GM12878 (cell line): ENCODE measurements around the gene GTF2IRD1. TPM values are rescaled to one million over a fixed set of nuclear protein-coding genes. Genes with fewer than 3 reads are reported as not detected.

Source experiments
- ATAC-seq: fragments of 200-7000 bp; cut with Tn5 transposase; 3 replicates; pipeline ENCODE4 v1.9.1; 2020; ENCODE audit warnings: mild to moderate bottlenecking, moderate library complexity
- BruUV-seq: library from RNA; stranded (reverse); fragments of 400-500 nt; replicated peaks from 2 replicates; lab custom pipeline; 2021; lab: Mats Ljungman, UMichigan
- CTCF ChIA-PET: fragments of 300-600 bp; sonication (Branson Sonifier 250); formaldehyde crosslinking; extraction: SDS; loops from one replicate; lab custom pipeline; 2021; ENCODE audit warnings: inconsistent platforms; lab: Yijun Ruan, JAX
- POLR2A ChIA-PET: fragments of 350-600 bp; formaldehyde crosslinking; extraction: SDS; loops from one replicate; lab custom pipeline; 2021; ENCODE audit warnings: inconsistent platforms; lab: Charles Lee
- RAD21 ChIA-PET: fragments of 300-600 bp; sonication (Branson Sonifier 250); formaldehyde crosslinking; loops from one replicate; lab custom pipeline; 2023; ENCODE audit warnings: antibody characterized with exemption; ENCODE audit not compliant: unreplicated experiment; lab: Charles Lee
- SMC1A ChIA-PET: fragments of 300-600 bp; sonication (Branson Sonifier 250); formaldehyde crosslinking; loops from one replicate; lab custom pipeline; 2023; ENCODE audit not compliant: unreplicated experiment, uncharacterized antibody; lab: Charles Lee
- DNase-seq: peaks from one replicate; pipeline ENCODE4 v3.0.0-alpha.2; 2011; ENCODE audit warnings: low read depth, low spot score
- FAIRE-seq: peaks from 3 replicates; lab custom pipeline; 2011; peaks lifted over from hg19 to GRCh38; lab: Jason Lieb, UNC
- H2AFZ ChIP-seq: 2 replicates; pipeline ENCODE4 v1.6.0; 2011; ENCODE audit warnings: low read depth, low read length, control low read depth; ENCODE audit not compliant: control insufficient read depth
- H3K27ac ChIP-seq: 2 replicates; pipeline ENCODE4 v1.5.1; 2011; ENCODE audit warnings: control low read depth; ENCODE audit not compliant: control insufficient read depth, insufficient read depth
- H3K27me3 ChIP-seq, 2 experiments: replicated peaks in 1 of 2; 2 replicates each; pipeline versions ENCODE4 v1.6.0 to v1.6.1; 2011; ENCODE audit warnings: low read length in 1 of 2; ENCODE audit not compliant: control insufficient read depth in 2 of 2, insufficient read depth in 2 of 2
- H3K36me3 ChIP-seq, 2 experiments: 2 replicates each; pipeline ENCODE4 v1.5.1; 2011; ENCODE audit warnings: low read length in 1 of 2; ENCODE audit not compliant: control insufficient read depth in 2 of 2, insufficient read depth in 2 of 2
- H3K4me1 ChIP-seq: 2 replicates; pipeline ENCODE4 v1.6.1; 2011; ENCODE audit warnings: mild to moderate bottlenecking, low read length, moderate library complexity, mixed read lengths; ENCODE audit not compliant: control insufficient read depth, insufficient read depth
- H3K4me2 ChIP-seq: 2 replicates; pipeline ENCODE4 v1.6.0; 2011; ENCODE audit warnings: control low read depth; ENCODE audit not compliant: control insufficient read depth, insufficient read depth
- H3K4me3 ChIP-seq: fragments of 200-600 bp; sonication (generic); 2 replicates; pipeline ENCODE4 v1.5.1; 2016
- H3K79me2 ChIP-seq: 2 replicates; pipeline ENCODE4 v1.6.0; 2011; ENCODE audit warnings: low read length; ENCODE audit not compliant: control insufficient read depth, insufficient read depth
- H3K9ac ChIP-seq: 2 replicates; pipeline ENCODE4 v1.8.0; 2011; ENCODE audit warnings: low read length, control low read depth, mixed read lengths; ENCODE audit not compliant: control insufficient read depth, insufficient read depth
- H3K9me3 ChIP-seq: replicated peaks from 3 replicates; pipeline ENCODE4 v1.5.1; 2011; ENCODE audit warnings: mild to moderate bottlenecking, low read length; ENCODE audit not compliant: control insufficient read depth, insufficient read depth
- H4K20me1 ChIP-seq: 2 replicates; pipeline ENCODE4 v1.6.0; 2011; ENCODE audit not compliant: control insufficient read depth, insufficient read depth
- CHD4 ChIP-seq: fragments of 200-600 bp; sonication (generic); IDR thresholded peaks from 2 replicates; pipeline ENCODE4 v1.6.1; 2016; ENCODE audit warnings: mild to moderate bottlenecking
- E2F4 ChIP-seq: IDR thresholded peaks from 2 replicates; pipeline ENCODE4 v1.6.1; 2012; ENCODE audit warnings: low read depth, low read length, improper control_type of control experiment
- IRF3 ChIP-seq: fragments of 450-650 bp; IDR thresholded peaks from 2 replicates; pipeline ENCODE4 v1.6.1; 2014; ENCODE audit warnings: mild to moderate bottlenecking
- PML ChIP-seq: IDR thresholded peaks from 2 replicates; pipeline ENCODE4 v1.6.1; 2012; ENCODE audit warnings: low read length, inconsistent platforms
- RCOR1 ChIP-seq: conservative IDR thresholded peaks from 2 replicates; pipeline ENCODE4 v1.6.1; 2012; ENCODE audit warnings: low read depth, low read length, improper control_type of control experiment
- TARDBP ChIP-seq: IDR thresholded peaks from 2 replicates; pipeline ENCODE4 v1.6.1; 2016; ENCODE audit warnings: borderline replicate concordance
- WGBS: methylation state at CpG from one replicate; pipeline ENCODE4 v1.1.6; 2016; ENCODE audit warnings: low lambda C conversion rate; ENCODE audit not compliant: insufficient replicate concordance, insufficient coverage; ENCODE audit errors: missing lambda C conversion rate; 5-methylcytosine and 5-hydroxymethylcytosine counted together
- in situ Hi-C: fragments of 300-500 bp; cut with MboI; formaldehyde crosslinking; loops from 9 replicates; pipeline ENCODE4 v1.14.3; 2018; ENCODE audit warnings: mixed read lengths
- intact Hi-C: fragments of 100-400 bp; cut with micrococcal nuclease; formaldehyde crosslinking; loops from one replicate; pipeline ENCODE4 v1.14.2; 2022; ENCODE audit not compliant: unreplicated experiment
- polyA plus RNA-seq, 11 experiments: library from polyadenylated mRNA; depleted of rRNA in 4 of 11; unstranded in 6 of 11; stranded (reverse) in 5 of 11; fragments of >200 nt; fragmentation: Nextera tagmentation in 4 of 11; fragmentation: Illumina TruSeq in 1 of 11; extraction: Ambion mirVana in 4 of 11; extraction: Trizol in 1 of 11; gene quantifications; 1 replicate in 1 of 11; 2 replicates in 10 of 11; pipeline versions ENCODE4 v1.2.1 to v1.2.3, GENCODE V29; 2011 to 2016; ENCODE audit warnings: inconsistent platforms in 2 of 11, missing spikeins in 2 of 11, low read depth in 1 of 11
- total RNA-seq, 4 experiments: library from RNA; depleted of rRNA in 3 of 4; stranded (reverse); fragments of >200 nt in 3 of 4; fragmentation: Illumina TruSeq in 1 of 4; extraction: Trizol in 1 of 4; gene quantifications; 2 replicates each; pipeline versions ENCODE4 v1.2.1 to v1.2.3, GENCODE V29; 2013 to 2021

Gene GTF2IRD1
- total and polyA plus RNA-seq, 10 of the 15 experiments (the other 5 are each of a cell fraction or from before 2014, with no cell fraction given) = 0.48 to 3.0 (median 1.3) TPM

GRCh38 chr7:74612015-74612829, 158.5 kb downstream of the GTF2IRD1 start:
- WGBS = 46% methylated on average over 11 of the region's 11 CpGs
- SMC1A ChIA-PET = no interaction called here
- intact Hi-C loops = no loop called here

More at GRCh38 chr7:74612015-74612829, 158.5 kb downstream of the GTF2IRD1 start:
- Histone ChIP-seq H3K4me2 (no peak overlapping the region), H3K9ac (no peak overlapping the region), H3K9me3 (no peaks in the 10 kb centered on the region), H3K27me3 (no peaks in the 10 kb centered on the region), H3K4me1 (peaks cover 11% of the 10 kb centered on the region), H3K27ac (no peak overlapping the region), H3K79me2 (no peaks in the 10 kb centered on the region), H4K20me1 (no peaks in the 10 kb centered on the region), H2AFZ (no peak overlapping the region), H3K4me3 (no peak overlapping the region), H3K36me3 (no peaks in the 10 kb centered on the region)
- DNase-seq = no peak
- RAD21 ChIA-PET = no interaction called here
- CTCF ChIA-PET = interaction anchor here (0.6 to 1.1 kb wide), 2 partner anchors 9 to 173 kb away, joined by 3 read pairs; no protein-coding TSS in a partner anchor
- BruUV-seq = no TSS peak
- no peak for TF ChIP-seq IRF3
- no peak for TF ChIP-seq CHD4
- TF ChIP-seq E2F4 = no peak
- no peak for TF ChIP-seq PML
- no peak for TF ChIP-seq RCOR1
- TF ChIP-seq TARDBP = no peak
- in situ Hi-C loops = no loop called here
- POLR2A ChIA-PET = interaction anchor here (0.5 to 0.7 kb wide), 2 partner anchors 45 to 476 kb away, joined by 3 to 4 read pairs; partner anchors contain the start of gene GTF2I
- no peak for FAIRE-seq
- ATAC-seq = no peak
